Transverse colon (tissue), 4 donors: ENCODE data around the gene MEX3C.

Experiments
- POLR2A ChIP-seq: fragments of 450-650 bp; IDR thresholded peaks from one replicate; pipeline ENCODE4 v1.6.1; 2016; ENCODE audit warnings: antibody characterized with exemption, mild to moderate bottlenecking, moderate library complexity
- POLR2AphosphoS5 ChIP-seq, 3 donors: sonication (generic); formaldehyde crosslinking; IDR thresholded peaks; one replicate each; pipeline ENCODE4 v1.6.1; 2016; ENCODE audit warnings: antibody characterized with exemption in 3 of 3
- TF ChIP-seq, protein P1 (sequence below), 5 experiments: fragments of 200-600 bp in 3 of 5; fragments of 450-650 bp in 2 of 5; sonication (generic) in 3 of 5; IDR thresholded peaks; 1 replicate in 2 of 5; 2 replicates in 3 of 5; pipeline ENCODE4 v1.5.1; 2016 to 2017; ENCODE audit warnings: antibody characterized with exemption in 5 of 5, inconsistent platforms in 3 of 5, mild to moderate bottlenecking in 2 of 5, moderate library complexity in 1 of 5

DNA sequence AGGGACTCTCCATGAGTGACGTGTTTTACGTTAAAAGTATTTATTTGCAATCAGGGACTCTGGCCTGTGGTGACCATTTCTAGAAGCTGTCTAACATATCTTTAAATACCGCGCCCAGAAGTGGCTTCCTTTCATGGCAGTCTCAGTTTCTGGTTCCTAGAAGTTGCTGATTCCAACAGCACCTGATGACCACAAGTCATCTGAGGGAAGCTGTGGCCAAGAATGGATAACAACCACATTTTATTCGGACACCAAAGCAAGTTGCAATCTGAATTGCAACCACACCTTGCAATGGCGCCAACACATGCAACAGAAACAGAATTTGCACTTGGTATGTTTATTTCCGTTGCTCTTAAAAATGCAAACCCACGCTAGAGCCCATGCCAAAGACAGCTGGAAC, 33.1 kb downstream of the MEX3C start:
- TF ChIP-seq POLR2A (no peak), POLR2AphosphoS5 (IDR thresholded peaks at IDR 0.05) (no peak)
- TF ChIP-seq, protein P1, sequence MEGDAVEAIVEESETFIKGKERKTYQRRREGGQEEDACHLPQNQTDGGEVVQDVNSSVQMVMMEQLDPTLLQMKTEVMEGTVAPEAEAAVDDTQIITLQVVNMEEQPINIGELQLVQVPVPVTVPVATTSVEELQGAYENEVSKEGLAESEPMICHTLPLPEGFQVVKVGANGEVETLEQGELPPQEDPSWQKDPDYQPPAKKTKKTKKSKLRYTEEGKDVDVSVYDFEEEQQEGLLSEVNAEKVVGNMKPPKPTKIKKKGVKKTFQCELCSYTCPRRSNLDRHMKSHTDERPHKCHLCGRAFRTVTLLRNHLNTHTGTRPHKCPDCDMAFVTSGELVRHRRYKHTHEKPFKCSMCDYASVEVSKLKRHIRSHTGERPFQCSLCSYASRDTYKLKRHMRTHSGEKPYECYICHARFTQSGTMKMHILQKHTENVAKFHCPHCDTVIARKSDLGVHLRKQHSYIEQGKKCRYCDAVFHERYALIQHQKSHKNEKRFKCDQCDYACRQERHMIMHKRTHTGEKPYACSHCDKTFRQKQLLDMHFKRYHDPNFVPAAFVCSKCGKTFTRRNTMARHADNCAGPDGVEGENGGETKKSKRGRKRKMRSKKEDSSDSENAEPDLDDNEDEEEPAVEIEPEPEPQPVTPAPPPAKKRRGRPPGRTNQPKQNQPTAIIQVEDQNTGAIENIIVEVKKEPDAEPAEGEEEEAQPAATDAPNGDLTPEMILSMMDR (IDR thresholded peaks at IDR 0.05): no peak
